Hepatocyte (in vitro differentiated cells): Measurements from ENCODE around the gene ACTL9.

Experiments used
- CTCF ChIP-seq: fragments of 200-600 bp; sonication (generic); IDR thresholded peaks from 2 replicates; pipeline ENCODE4 v1.5.1; 2016; ENCODE audit warnings: antibody characterized with exemption, mild to moderate bottlenecking; ENCODE audit not compliant: poor library complexity
- EZH2 ChIP-seq: fragments of 200-600 bp; sonication (generic); IDR thresholded peaks from 2 replicates; pipeline ENCODE4 v1.6.1; 2016; ENCODE audit warnings: antibody characterized with exemption, mild to moderate bottlenecking, borderline replicate concordance
- EZH2phosphoT487 ChIP-seq: fragments of 200-600 bp; sonication (generic); IDR thresholded peaks from one replicate; pipeline ENCODE4 v1.6.1; 2018; ENCODE audit warnings: antibody characterized with exemption, mild to moderate bottlenecking, low read depth, moderate library complexity; ENCODE audit not compliant: unreplicated experiment, severe bottlenecking

GRCh38 chr19:8695501-8695900 lies 3.1 kb downstream of the ACTL9 start:
- no peak for TF ChIP-seq EZH2
- no peak for TF ChIP-seq CTCF
- no peak for TF ChIP-seq EZH2phosphoT487
